Measurements from ENCODE around the gene OR2Y1.
"Not testable (repeated sequence)": the region's sequence is repeated elsewhere in the genome, so short reads cannot be mapped to it uniquely, and the experiment has no call there.

OR2Y1 gene

DNA sequence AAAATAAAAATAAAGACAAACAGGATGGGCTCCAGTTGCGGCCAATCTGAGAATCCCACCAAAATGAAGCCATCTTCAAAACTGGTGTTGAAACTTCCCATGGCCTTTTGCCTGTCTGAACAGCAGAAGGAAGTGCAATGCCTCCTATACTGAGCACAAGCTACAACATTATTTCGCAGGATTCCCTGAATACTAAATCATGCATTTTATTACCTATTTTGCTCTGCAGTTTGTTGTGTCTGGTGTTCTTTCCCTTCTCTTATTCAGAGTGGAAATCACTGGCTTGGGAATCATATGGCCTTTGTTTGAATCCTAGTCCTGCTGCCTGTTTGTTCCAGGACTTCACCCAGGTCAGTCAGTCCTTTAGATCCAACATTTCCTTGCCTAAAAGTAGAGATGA, at the start of gene OR2Y1:
Gene OR2Y1 (minus strand): TSS at position 101 of the 400 bp plus-strand sequence. CDS start 0 bp downstream, at position 101.
- Mint-ChIP-seq H3K4me3 (no peak within 1 kb of the TSS), H3K36me3 (ENCODE audit: low read depth) (no peaks in the 10 kb centered on the region), H3K27ac (no peak within 1 kb of the TSS), H3K27me3 (ENCODE audit: low read depth, poor library complexity) (peaks cover 46% of the 10 kb centered on the region), H3K9me3 (no peaks in the 10 kb centered on the region), H3K4me1 (peaks cover 8% of the 10 kb centered on the region)
- TF ChIP-seq, protein P1, sequence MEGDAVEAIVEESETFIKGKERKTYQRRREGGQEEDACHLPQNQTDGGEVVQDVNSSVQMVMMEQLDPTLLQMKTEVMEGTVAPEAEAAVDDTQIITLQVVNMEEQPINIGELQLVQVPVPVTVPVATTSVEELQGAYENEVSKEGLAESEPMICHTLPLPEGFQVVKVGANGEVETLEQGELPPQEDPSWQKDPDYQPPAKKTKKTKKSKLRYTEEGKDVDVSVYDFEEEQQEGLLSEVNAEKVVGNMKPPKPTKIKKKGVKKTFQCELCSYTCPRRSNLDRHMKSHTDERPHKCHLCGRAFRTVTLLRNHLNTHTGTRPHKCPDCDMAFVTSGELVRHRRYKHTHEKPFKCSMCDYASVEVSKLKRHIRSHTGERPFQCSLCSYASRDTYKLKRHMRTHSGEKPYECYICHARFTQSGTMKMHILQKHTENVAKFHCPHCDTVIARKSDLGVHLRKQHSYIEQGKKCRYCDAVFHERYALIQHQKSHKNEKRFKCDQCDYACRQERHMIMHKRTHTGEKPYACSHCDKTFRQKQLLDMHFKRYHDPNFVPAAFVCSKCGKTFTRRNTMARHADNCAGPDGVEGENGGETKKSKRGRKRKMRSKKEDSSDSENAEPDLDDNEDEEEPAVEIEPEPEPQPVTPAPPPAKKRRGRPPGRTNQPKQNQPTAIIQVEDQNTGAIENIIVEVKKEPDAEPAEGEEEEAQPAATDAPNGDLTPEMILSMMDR (IDR thresholded peaks at IDR 0.05) = no peak
- no peak for DNase-seq

DNA sequence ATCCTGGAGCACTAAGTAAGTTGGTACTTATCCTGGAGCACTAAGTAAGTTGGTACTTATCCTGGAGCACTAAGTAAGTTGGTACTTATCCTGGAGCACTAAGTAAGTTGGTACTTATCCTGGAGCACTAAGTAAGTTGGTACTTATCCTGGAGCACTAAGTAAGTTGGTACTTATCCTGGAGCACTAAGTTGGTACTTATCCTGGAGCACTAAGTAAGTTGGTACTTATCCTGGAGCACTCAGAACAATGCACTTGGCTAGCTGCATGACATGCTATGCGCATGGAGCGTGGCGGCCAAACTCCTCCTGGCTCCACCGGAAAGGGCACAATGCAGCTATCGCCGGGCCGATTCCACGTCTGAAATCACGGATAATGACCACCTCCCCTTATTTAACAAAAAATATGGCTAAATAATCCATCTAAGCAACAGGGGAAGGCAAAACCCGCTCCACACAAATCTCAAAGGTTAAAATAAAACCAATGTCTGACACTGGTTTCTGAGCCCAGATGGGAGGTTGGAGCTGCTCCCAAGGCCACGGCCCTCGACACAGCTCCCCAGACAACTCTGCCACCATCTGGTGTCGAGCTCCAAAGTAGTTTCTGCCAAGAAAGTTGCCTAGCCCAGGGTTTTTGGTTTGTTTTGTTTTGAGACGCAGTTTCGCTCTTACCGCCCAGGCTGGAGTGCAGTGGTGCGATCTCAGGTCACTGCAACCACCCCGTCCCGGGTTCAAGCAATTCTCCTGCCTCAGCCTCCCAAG, 49.0 kb upstream of the OR2Y1 start:
- not testable (repeated sequence) for H3K4me3 Mint-ChIP-seq; H3K9me3 Mint-ChIP-seq; DNase-seq; H3K27me3 Mint-ChIP-seq (ENCODE audit: low read depth, poor library complexity); H3K27ac Mint-ChIP-seq
- H3K4me1 Mint-ChIP-seq = peaks cover 48% of the 10 kb centered on the region
- H3K36me3 Mint-ChIP-seq (ENCODE audit: low read depth) = peaks cover 28% of the 10 kb centered on the region

- no peak for DNase-seq
- Mint-ChIP-seq H3K9me3 (no peaks in the 10 kb centered on the region), H3K36me3 (ENCODE audit: low read depth) (peaks cover 20% of the 10 kb centered on the region), H3K27me3 (ENCODE audit: low read depth, poor library complexity) (peaks cover 9% of the 10 kb centered on the region), H3K4me1 (peaks cover 51% of the 10 kb centered on the region), H3K4me3 (no peak overlapping the region), H3K27ac (no peak overlapping the region)
- TF ChIP-seq, protein P1 (IDR thresholded peaks at IDR 0.05) = no peak
Measured at GRCh38 chr5:180787711-180788431, 48.0 kb upstream of the OR2Y1 start.

DNA sequence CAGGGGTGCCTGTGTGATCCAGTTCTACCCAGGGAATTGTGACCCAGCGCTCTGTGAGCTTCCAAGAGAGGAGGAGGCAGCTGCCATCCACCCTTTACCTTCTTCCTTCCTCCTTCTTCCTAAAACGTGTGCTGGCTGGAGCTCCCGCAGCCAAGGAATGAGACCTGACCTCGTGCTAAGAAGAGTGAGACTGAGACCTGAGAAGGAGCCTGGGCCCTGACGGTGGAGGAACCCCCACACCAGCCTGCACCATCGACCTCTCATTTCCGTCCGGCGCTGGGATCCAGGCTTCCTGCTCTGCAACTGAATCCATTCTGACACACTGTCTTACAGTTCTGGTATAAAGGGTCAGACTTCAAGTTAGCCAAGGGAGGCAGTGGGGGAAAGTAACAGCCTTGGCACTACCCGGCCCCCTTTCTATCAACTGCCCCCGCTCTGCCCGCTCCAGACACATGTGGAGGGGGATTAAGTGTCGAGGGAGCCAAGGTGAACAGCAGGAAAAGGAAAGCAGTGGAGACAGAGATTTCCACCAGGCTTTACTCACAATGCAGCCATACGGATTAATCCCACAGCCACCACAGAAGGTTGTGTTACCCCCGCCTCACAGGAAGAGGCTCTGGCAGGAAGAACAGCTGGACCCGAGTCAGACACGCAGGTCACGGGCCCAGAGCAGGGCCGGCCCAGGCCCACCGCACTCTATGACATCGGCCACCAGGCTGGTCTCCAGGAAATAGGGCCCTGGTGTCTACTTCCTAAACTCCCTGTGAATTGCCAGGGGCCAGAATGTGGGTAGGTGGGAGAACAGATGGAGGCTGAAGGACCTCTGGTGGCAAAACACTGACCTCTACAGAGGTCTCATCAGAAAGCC, 46.9 kb upstream of the OR2Y1 start:
- TF ChIP-seq, protein P1 (IDR thresholded peaks at IDR 0.05) = no peak
- Mint-ChIP-seq H3K36me3 (ENCODE audit: low read depth) (peaks cover 24% of the 10 kb centered on the region), H3K4me3 (no peak overlapping the region), H3K9me3 (peaks cover 6% of the 10 kb centered on the region), H3K4me1 (peaks cover 51% of the 10 kb centered on the region), H3K27me3 (ENCODE audit: low read depth, poor library complexity) (peaks cover 9% of the 10 kb centered on the region), H3K27ac (peak overlapping the region; percentile 97)
- no peak for DNase-seq

DNA sequence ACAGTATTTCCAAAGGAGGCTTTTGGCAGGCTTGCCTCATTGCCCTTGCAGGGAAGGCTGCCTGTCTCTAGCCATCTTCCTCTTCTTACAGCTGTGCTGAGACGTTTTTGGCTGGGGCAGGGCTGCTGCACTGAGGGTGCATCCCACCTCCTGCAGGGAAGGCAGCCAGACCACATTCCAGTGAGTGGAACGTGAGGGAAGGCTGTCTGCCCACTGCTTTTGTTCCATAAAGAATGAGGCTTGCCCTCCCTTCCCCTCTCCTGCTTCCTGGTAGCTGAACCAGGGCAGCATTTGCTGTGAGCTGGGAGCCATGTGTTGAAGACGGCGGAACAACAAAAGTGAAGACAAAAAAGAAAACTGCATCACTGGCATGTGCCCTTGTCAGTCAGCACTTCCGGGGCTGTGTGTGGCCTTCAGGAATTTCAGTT, 46.0 kb upstream of the OR2Y1 start:
- no peak overlapping the region for H3K4me3 Mint-ChIP-seq
- H3K27ac Mint-ChIP-seq = peak overlapping the region; percentile 97
- H3K9me3 Mint-ChIP-seq = peaks cover 15% of the 10 kb centered on the region
- H3K36me3 Mint-ChIP-seq (ENCODE audit: low read depth) = peaks cover 23% of the 10 kb centered on the region
- TF ChIP-seq, protein P1 (IDR thresholded peaks at IDR 0.05) = no peak
- DNase-seq = no peak
- H3K4me1 Mint-ChIP-seq = peaks cover 51% of the 10 kb centered on the region
- H3K27me3 Mint-ChIP-seq (ENCODE audit: low read depth, poor library complexity) = peaks cover 10% of the 10 kb centered on the region

Measured in nephron progenitor cell (in vitro differentiated cells).